HEK293 (cell line): ENCODE data around the gene RNF11.
A peak's percentile ranks its signal among the peaks of the same experiment; 100 is the strongest.

Experiments used
- CTCF ChIA-PET: fragments of 350-600 bp; formaldehyde crosslinking; extraction: SDS; loops from one replicate; lab custom pipeline; 2021; ENCODE audit warnings: antibody characterized with exemption; lab: Yijun Ruan, JAX
- POLR2A ChIA-PET: fragments of 300-600 bp; formaldehyde crosslinking; extraction: SDS; loops from one replicate; lab custom pipeline; 2020; ENCODE audit warnings: antibody characterized with exemption, inconsistent platforms; lab: Yijun Ruan, JAX
- H3K27ac ChIP-seq: fragments of 200-500 bp; sonication (Bioruptor generic); 2 replicates; pipeline ENCODE4 v1.5.1; 2014; ENCODE audit warnings: low read depth, low read length, control low read depth, inconsistent platforms; ENCODE audit errors: extremely low read depth
- H3K36me3 ChIP-seq, 2 experiments: fragments of 200-500 bp in 1 of 2; sonication (Bioruptor generic) in 1 of 2; 1 replicate in 1 of 2; 2 replicates in 1 of 2; pipeline ENCODE4 v1.5.1; 2014 to 2017; ENCODE audit warnings: inconsistent platforms in 2 of 2, low read length in 2 of 2; ENCODE audit not compliant: control insufficient read depth in 2 of 2, insufficient read depth in 1 of 2
- H3K4me1 ChIP-seq: fragments of 200-500 bp; sonication (Bioruptor generic); 2 replicates; pipeline ENCODE4 v1.5.1; 2014; ENCODE audit warnings: mild to moderate bottlenecking, low read length, inconsistent platforms; ENCODE audit not compliant: control insufficient read depth, insufficient read depth
- H3K4me3 ChIP-seq: 2 replicates; pipeline ENCODE4 v1.5.1; 2011; ENCODE audit warnings: low read depth, mild to moderate bottlenecking, control low read depth, low read length, moderate library complexity
- H3K9me3 ChIP-seq: fragments of 200-500 bp; sonication (Bioruptor generic); 2 replicates; pipeline ENCODE4 v1.5.1; 2014; ENCODE audit warnings: low read depth, low read length, inconsistent platforms; ENCODE audit not compliant: control insufficient read depth, insufficient read depth
- EGR2 ChIP-seq: fragments of 450-650 bp; formaldehyde crosslinking; IDR thresholded peaks from 2 replicates; pipeline ENCODE4 v1.5.1; 2016; ENCODE audit warnings: low read depth, missing biosample characterization, missing genetic modification characterization
- FEZF1 ChIP-seq: fragments of 450-650 bp; formaldehyde crosslinking; IDR thresholded peaks from 2 replicates; pipeline ENCODE4 v1.5.1; 2016; ENCODE audit warnings: missing biosample characterization, missing genetic modification characterization
- GLI4 ChIP-seq: fragments of 450-650 bp; formaldehyde crosslinking; IDR thresholded peaks from 2 replicates; pipeline ENCODE4 v1.5.1; 2016; ENCODE audit warnings: missing biosample characterization, missing genetic modification characterization
- KLF1 ChIP-seq: fragments of 450-650 bp; formaldehyde crosslinking; IDR thresholded peaks from 2 replicates; pipeline ENCODE4 v1.5.1; 2016; ENCODE audit warnings: missing biosample characterization, missing genetic modification characterization
- KLF16 ChIP-seq: fragments of 450-650 bp; formaldehyde crosslinking; IDR thresholded peaks from 2 replicates; pipeline ENCODE4 v1.5.1; 2017; ENCODE audit warnings: missing biosample characterization, missing genetic modification characterization
- PBX3 ChIP-seq: sonication (generic); formaldehyde crosslinking; IDR thresholded peaks from 2 replicates; pipeline ENCODE4 v1.8.1; 2022; ENCODE audit warnings: mild to moderate bottlenecking, moderate library complexity, missing genetic modification reagents
- PRDM10 ChIP-seq: fragments of 450-650 bp; formaldehyde crosslinking; IDR thresholded peaks from 2 replicates; pipeline ENCODE4 v1.5.1; 2016; ENCODE audit warnings: missing biosample characterization, missing genetic modification characterization
- ZBTB8A ChIP-seq: fragments of 450-650 bp; formaldehyde crosslinking; IDR thresholded peaks from 2 replicates; pipeline ENCODE4 v1.5.1; 2016; ENCODE audit warnings: missing biosample characterization, missing genetic modification characterization
- ZEB2 ChIP-seq: fragments of 450-650 bp; formaldehyde crosslinking; IDR thresholded peaks from 2 replicates; pipeline ENCODE4 v1.5.1; 2016; ENCODE audit warnings: missing biosample characterization, missing genetic modification characterization
- ZNF155 ChIP-seq: fragments of 450-650 bp; formaldehyde crosslinking; IDR thresholded peaks from 2 replicates; pipeline ENCODE4 v1.5.1; 2016; ENCODE audit warnings: missing biosample characterization, missing genetic modification characterization
- ZNF391 ChIP-seq: fragments of 450-650 bp; formaldehyde crosslinking; IDR thresholded peaks from 2 replicates; pipeline ENCODE4 v1.5.1; 2016; ENCODE audit warnings: low read depth, missing biosample characterization, missing genetic modification characterization, borderline replicate concordance
- ZNF416 ChIP-seq: fragments of 450-650 bp; formaldehyde crosslinking; IDR thresholded peaks from 2 replicates; pipeline ENCODE4 v1.5.1; 2016; ENCODE audit warnings: missing biosample characterization, missing genetic modification characterization
- ZNF449 ChIP-seq: fragments of 450-650 bp; formaldehyde crosslinking; IDR thresholded peaks from 2 replicates; pipeline ENCODE4 v1.5.1; 2017; ENCODE audit warnings: missing biosample characterization, mild to moderate bottlenecking, missing genetic modification characterization, moderate library complexity
- ZXDB ChIP-seq: fragments of 450-650 bp; formaldehyde crosslinking; IDR thresholded peaks from 2 replicates; pipeline ENCODE4 v1.5.1; 2016; ENCODE audit warnings: missing biosample characterization, missing genetic modification characterization

The RNF11 gene

GRCh38 chr1:51320967-51321923 is 85.2 kb downstream of the RNF11 start:
- POLR2A ChIA-PET: interaction anchor here (0.6 kb wide), 1 partner anchor 21 kb away, joined by 5 read pairs; no protein-coding TSS in a partner anchor

GRCh38 chr1:51321924-51322280 is 85.8 kb downstream of the RNF11 start:
- H3K4me1 ChIP-seq: no peaks in the 10 kb centered on the region
- ChIA-PET POLR2A (no interaction called here), CTCF (no interaction called here)
- TF ChIP-seq EGR2 (tag by site-specific recombination) (no peak), KLF16 (no peak), ZNF449 (no peak), ZNF416 (tag by site-specific recombination) (no peak), GLI4 (tag by site-specific recombination) (no peak), PRDM10 (no peak), ZXDB (no peak), ZNF155 (no peak), PBX3 (no peak)
- TF ChIP-seq, all 188 proteins: peak for 0
- no peaks in the 10 kb centered on the region for H3K9me3 ChIP-seq
- peaks cover 0 to 12% of the 10 kb centered on the region in 2 experiments; a peak in 2 of 3 replicates for H3K36me3 ChIP-seq
- no peak overlapping the region for H3K27ac ChIP-seq
- H3K4me3 ChIP-seq: no peak overlapping the region

More at GRCh38 chr1:51320967-51321923, 85.2 kb downstream of the RNF11 start:
- no peak overlapping the region for H3K4me3 ChIP-seq
- TF ChIP-seq KLF1 (tag by site-specific recombination) (peak; percentile 54), ZEB2 (tag by site-specific recombination) (no peak), FEZF1 (tag by site-specific recombination) (peak; percentile 81), ZBTB8A (0 out of 2 replicates have a peak, but pooled peaks have one; percentile 33), ZNF391 (tag by site-specific recombination) (no peak)
- TF ChIP-seq, all 188 proteins: peak for 3
- CTCF ChIA-PET: no interaction called here
- no peaks in the 10 kb centered on the region for H3K9me3 ChIP-seq
- H3K27ac ChIP-seq: no peak overlapping the region
- H3K36me3 ChIP-seq: peaks cover 0 to 15% of the 10 kb centered on the region in 2 experiments; a peak in 2 of 3 replicates
- H3K4me1 ChIP-seq: no peaks in the 10 kb centered on the region
